Suprapubic skin (tissue), 4 donors: ENCODE measurements around the gene GPR160. TPM values are rescaled to one million over a fixed set of nuclear protein-coding genes. Genes with fewer than 3 reads are reported as not detected.

Experiments
- DNase-seq, 2 donors: peaks; one replicate each; pipeline ENCODE4 v3.0.0-alpha.2; 2019; ENCODE audit warnings: low spot score in 2 of 2
- H3K27ac ChIP-seq: fragments of 200-600 bp; sonication (generic); one replicate; pipeline ENCODE4 v1.5.1; 2019
- H3K27me3 ChIP-seq: fragments of 200-600 bp; sonication (generic); one replicate; pipeline ENCODE4 v1.5.1; 2019
- H3K36me3 ChIP-seq: fragments of 200-600 bp; sonication (generic); one replicate; pipeline ENCODE4 v1.5.1; 2019
- H3K4me1 ChIP-seq: fragments of 200-600 bp; sonication (generic); one replicate; pipeline ENCODE4 v1.5.1; 2019
- H3K4me3 ChIP-seq: fragments of 200-600 bp; sonication (generic); one replicate; pipeline ENCODE4 v1.5.1; 2019; ENCODE audit warnings: mild to moderate bottlenecking
- H3K9me3 ChIP-seq: fragments of 200-600 bp; sonication (generic); one replicate; pipeline ENCODE4 v1.5.1; 2019
- EP300 ChIP-seq: sonication (generic); formaldehyde crosslinking; IDR thresholded peaks from one replicate; pipeline ENCODE4 v1.6.1; 2017; ENCODE audit warnings: antibody characterized with exemption
- POLR2A ChIP-seq, 2 donors: fragments of 450-650 bp; IDR thresholded peaks; one replicate each; pipeline ENCODE4 v1.6.1; 2017; ENCODE audit warnings: antibody characterized with exemption in 2 of 2, mild to moderate bottlenecking in 2 of 2, moderate library complexity in 2 of 2
- POLR2AphosphoS5 ChIP-seq, 3 donors: sonication (generic); formaldehyde crosslinking; IDR thresholded peaks; one replicate each; pipeline ENCODE4 v1.6.1; 2017; ENCODE audit warnings: antibody characterized with exemption in 3 of 3
- WGBS: methylation state at CpG from one replicate; pipeline ENCODE4 v1.1.5; 2018; 5-methylcytosine and 5-hydroxymethylcytosine counted together
- total RNA-seq, 4 donors: library from RNA; depleted of rRNA; stranded (reverse); fragments of >200 nt; gene quantifications; one replicate each; pipeline ENCODE4 v1.1.0, GENCODE V29; 2016
- TF ChIP-seq, protein P1 (sequence below), 2 donors: fragments of 200-600 bp in 1 of 2; fragments of 450-650 bp in 1 of 2; sonication (generic) in 1 of 2; IDR thresholded peaks; one replicate each; pipeline ENCODE4 v1.5.1; 2016 to 2019; ENCODE audit warnings: antibody characterized with exemption in 2 of 2, mild to moderate bottlenecking in 1 of 2, moderate library complexity in 1 of 2

GPR160 gene
- total RNA-seq, 4 donors from 2014 or later: 2.8 to 12.2 (median 3.0) TPM

DNA sequence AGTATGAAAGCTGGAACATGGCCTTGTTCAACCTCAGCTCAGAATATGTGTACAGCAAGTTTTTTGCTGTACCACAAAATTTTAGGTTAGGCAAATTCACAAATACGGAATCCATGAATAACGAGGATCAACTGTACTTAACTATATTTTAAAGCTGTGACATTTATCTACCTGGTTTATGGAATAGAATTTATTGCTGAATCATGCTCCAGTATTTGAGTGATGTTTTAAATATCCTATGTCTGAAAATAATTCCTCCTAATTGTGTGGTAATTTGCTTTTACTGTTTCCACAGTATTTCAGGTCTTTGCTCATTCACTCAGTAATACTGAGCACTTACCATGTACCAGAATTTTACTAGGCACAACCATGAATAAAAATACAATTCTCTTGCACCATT, 41.7 kb upstream of the GPR160 start:
- Histone ChIP-seq H3K36me3 (peaks cover 35% of the 10 kb centered on the region), H3K4me3 (no peak overlapping the region), H3K27ac (no peak overlapping the region), H3K4me1 (no peaks in the 10 kb centered on the region), H3K27me3 (no peaks in the 10 kb centered on the region), H3K9me3 (no peaks in the 10 kb centered on the region)
- WGBS: 99% methylated on average over 2 of the region's 2 CpGs
- DNase-seq: no peak
- TF ChIP-seq, protein P1, sequence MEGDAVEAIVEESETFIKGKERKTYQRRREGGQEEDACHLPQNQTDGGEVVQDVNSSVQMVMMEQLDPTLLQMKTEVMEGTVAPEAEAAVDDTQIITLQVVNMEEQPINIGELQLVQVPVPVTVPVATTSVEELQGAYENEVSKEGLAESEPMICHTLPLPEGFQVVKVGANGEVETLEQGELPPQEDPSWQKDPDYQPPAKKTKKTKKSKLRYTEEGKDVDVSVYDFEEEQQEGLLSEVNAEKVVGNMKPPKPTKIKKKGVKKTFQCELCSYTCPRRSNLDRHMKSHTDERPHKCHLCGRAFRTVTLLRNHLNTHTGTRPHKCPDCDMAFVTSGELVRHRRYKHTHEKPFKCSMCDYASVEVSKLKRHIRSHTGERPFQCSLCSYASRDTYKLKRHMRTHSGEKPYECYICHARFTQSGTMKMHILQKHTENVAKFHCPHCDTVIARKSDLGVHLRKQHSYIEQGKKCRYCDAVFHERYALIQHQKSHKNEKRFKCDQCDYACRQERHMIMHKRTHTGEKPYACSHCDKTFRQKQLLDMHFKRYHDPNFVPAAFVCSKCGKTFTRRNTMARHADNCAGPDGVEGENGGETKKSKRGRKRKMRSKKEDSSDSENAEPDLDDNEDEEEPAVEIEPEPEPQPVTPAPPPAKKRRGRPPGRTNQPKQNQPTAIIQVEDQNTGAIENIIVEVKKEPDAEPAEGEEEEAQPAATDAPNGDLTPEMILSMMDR (IDR thresholded peaks at IDR 0.05): no peak
- TF ChIP-seq POLR2AphosphoS5 (IDR thresholded peaks at IDR 0.05): no peak
- TF ChIP-seq POLR2A (IDR thresholded peaks at IDR 0.05): no peak
- no peak for TF ChIP-seq EP300

DNA sequence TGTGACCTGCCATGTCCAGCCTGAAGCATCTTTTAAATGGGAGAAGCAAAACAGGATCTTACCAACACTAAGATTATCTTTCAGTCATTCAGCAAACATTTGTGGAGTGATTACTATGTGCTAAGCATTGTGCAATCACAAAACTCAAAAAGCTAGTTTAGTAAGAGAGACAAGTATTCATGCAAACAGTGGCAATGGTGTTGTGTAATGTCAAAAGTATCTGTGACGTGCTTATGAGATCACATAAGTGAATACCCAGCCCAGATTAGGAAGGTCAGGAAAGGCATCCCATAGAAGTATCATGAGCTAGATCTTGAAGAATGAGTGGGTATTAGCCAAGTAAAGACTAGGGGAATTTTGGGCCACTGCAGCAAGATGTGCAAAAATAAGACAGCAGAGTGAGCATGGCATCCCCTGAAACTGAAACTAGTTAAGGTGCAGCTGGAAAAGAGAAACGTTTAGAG, 39.1 kb upstream of the GPR160 start:
- Histone ChIP-seq H3K27me3 (no peaks in the 10 kb centered on the region), H3K4me1 (no peaks in the 10 kb centered on the region), H3K4me3 (no peak overlapping the region), H3K9me3 (no peaks in the 10 kb centered on the region), H3K27ac (no peak overlapping the region), H3K36me3 (peaks cover 9% of the 10 kb centered on the region)
- no peak for TF ChIP-seq POLR2A (IDR thresholded peaks at IDR 0.05)
- TF ChIP-seq EP300: no peak
- TF ChIP-seq, protein P1 (IDR thresholded peaks at IDR 0.05): no peak
- no peak for TF ChIP-seq POLR2AphosphoS5 (IDR thresholded peaks at IDR 0.05)
- WGBS: 51% methylated on average over 2 of the region's 2 CpGs
- no peak for DNase-seq

DNA sequence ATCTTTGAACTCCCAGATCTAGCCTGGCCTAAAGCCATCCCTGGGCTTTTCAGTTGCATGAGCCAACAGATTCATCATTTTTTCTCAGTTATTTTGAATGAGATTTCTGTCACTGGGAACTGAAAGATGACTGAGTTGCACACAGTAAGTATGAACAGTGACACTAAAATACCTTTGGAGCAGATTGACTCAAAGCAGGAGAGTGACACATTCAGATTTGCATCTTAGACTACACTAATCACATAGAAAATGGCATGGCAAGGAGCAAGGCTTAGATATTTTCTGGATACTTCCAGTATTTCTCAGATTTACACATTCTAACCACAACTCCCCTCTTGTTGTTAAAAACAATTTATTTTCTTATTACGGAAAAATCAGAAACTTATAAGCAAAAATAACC, 38.4 kb upstream of the GPR160 start:
- Histone ChIP-seq H3K36me3 (peaks cover 6% of the 10 kb centered on the region), H3K4me1 (no peaks in the 10 kb centered on the region), H3K27me3 (no peaks in the 10 kb centered on the region), H3K9me3 (no peaks in the 10 kb centered on the region), H3K4me3 (no peak overlapping the region), H3K27ac (no peak overlapping the region)
- no peak for DNase-seq
- TF ChIP-seq EP300 (no peak), POLR2A (IDR thresholded peaks at IDR 0.05) (no peak), POLR2AphosphoS5 (IDR thresholded peaks at IDR 0.05) (no peak)
- TF ChIP-seq, protein P1 (IDR thresholded peaks at IDR 0.05): no peak
- WGBS: 98% methylated on average over 1 of the region's 1 CpG

DNA sequence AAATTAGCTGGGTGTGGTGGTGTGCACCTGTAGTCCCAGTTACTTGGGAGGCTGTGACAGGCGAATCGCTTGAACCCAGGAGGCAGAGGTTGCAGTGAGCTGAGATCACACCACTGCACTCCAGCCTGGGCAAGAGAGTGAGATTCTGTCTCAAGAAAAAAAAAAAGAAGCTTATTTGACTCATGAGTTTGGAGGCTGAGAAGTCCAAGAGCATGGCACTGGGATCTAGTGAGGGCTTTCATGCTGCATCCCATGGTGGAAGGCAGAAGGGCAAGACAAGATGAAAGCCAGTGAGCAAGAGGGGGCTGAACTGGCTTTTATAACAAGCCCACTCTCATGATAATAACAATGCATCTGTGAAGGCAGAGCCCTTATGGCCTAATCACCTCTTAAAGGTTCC, 37.7 kb upstream of the GPR160 start:
- 100% methylated on average over 2 of the region's 2 CpGs for WGBS
- Histone ChIP-seq H3K9me3 (no peaks in the 10 kb centered on the region), H3K36me3 (peaks cover 6% of the 10 kb centered on the region), H3K27ac (no peak overlapping the region), H3K27me3 (no peaks in the 10 kb centered on the region), H3K4me1 (no peaks in the 10 kb centered on the region), H3K4me3 (no peak overlapping the region)
- DNase-seq: no peak
- no peak for TF ChIP-seq POLR2AphosphoS5 (IDR thresholded peaks at IDR 0.05)
- TF ChIP-seq POLR2A (IDR thresholded peaks at IDR 0.05): no peak
- TF ChIP-seq, protein P1 (IDR thresholded peaks at IDR 0.05): no peak
- no peak for TF ChIP-seq EP300

DNA sequence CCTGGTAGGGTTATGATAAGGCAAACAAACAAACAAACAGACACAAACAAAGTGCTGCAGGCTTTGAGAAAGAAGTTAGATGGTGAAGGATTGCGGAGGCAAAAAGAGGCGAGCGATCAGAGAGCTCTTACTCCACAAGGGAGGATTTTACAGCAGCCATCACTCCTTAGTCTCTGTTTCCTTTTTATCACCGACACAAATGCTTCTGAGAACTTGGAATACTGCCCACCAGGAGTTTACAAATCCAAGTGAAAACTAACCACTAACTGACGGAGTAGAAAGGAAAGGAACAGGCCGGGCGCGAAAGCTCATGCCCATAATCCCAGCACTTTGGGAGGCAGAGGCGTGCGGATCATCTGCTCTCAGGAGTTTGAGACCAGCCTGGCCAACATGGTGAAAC, 35.6 kb upstream of the GPR160 start:
- no peak for DNase-seq
- TF ChIP-seq POLR2AphosphoS5 (IDR thresholded peaks at IDR 0.05) (no peak), POLR2A (IDR thresholded peaks at IDR 0.05) (no peak), EP300 (no peak)
- TF ChIP-seq, protein P1 (IDR thresholded peaks at IDR 0.05): no peak
- WGBS: 67% methylated on average over 10 of the region's 10 CpGs
- H3K4me3 ChIP-seq: peak overlapping the region; percentile 7
- H3K4me1 ChIP-seq: no peaks in the 10 kb centered on the region
- no peaks in the 10 kb centered on the region for H3K9me3 ChIP-seq
- H3K27ac ChIP-seq: no peak overlapping the region
- H3K36me3 ChIP-seq: no peaks in the 10 kb centered on the region
- H3K27me3 ChIP-seq: no peaks in the 10 kb centered on the region
